ENCODE measurements around the gene SPTBN1. TPM values are rescaled to one million over a fixed set of nuclear protein-coding genes. Genes with fewer than 3 reads are reported as not detected.
"Not testable (repeated sequence)": the region's sequence is repeated elsewhere in the genome, so short reads cannot be mapped to it uniquely, and the experiment has no call there.

SPTBN1 gene
- polyA plus RNA-seq, 2 of the 4 experiments (the other 2 are of a cell fraction) = 105 to 126 TPM

GRCh38 chr2:54526226-54526879 lies 70.2 kb downstream of the SPTBN1 start:
- TF ChIP-seq HMGXB4 (CRISPR knock-in tag; IDR thresholded peaks at IDR 0.05; ENCODE audit: borderline replicate concordance) (no peak), BHLHE40 (IDR thresholded peaks at IDR 0.05; ENCODE audit: low read depth, low read length) (no peak), TP53 (CRISPR knock-in tag; IDR thresholded peaks at IDR 0.05) (no peak), CBX8 (IDR thresholded peaks at IDR 0.05) (no peak)
- 95% methylated on average over 12 of the region's 12 CpGs for WGBS (ENCODE audit: missing lambda C conversion rate)
- FAIRE-seq (no peak), ATAC-seq (no peak), DNase-seq (ENCODE audit: low read depth in 1 of 2, low spot score in 1 of 2) (no peak)
- H3K4me2 ChIP-seq = no peak overlapping the region
- no peak overlapping the region for H3K4me3 ChIP-seq
- ChIA-PET CTCF (interaction anchor here (0.9 to 7.8 kb wide), 5 partner anchors 22 to 179 kb away, joined by 3 to 127 read pairs (median 5); no protein-coding TSS in a partner anchor), POLR2A (no interaction called here)
- 0 out of 6 replicates have a peak overlapping the region, but pooled peaks of 1 of the 2 experiments have one; percentile 7 for H3K27ac ChIP-seq
- H3K4me1 ChIP-seq = peaks cover 52% of the 10 kb centered on the region
- H3K9me3 ChIP-seq = no peaks in the 10 kb centered on the region

GRCh38 chr2:54528311-54528955 lies 72.3 kb downstream of the SPTBN1 start:
- Histone ChIP-seq H3K4me2 (no peak overlapping the region), H3K4me1 (peaks cover 62% of the 10 kb centered on the region), H3K4me3 (no peak overlapping the region), H3K27ac (peak overlapping the region; percentile 89 to 98; a peak in 4 of 6 replicates), H3K9me3 (no peaks in the 10 kb centered on the region)
- ChIA-PET CTCF (interaction anchor here (0.6 to 2.0 kb wide), 3 partner anchors 30 to 176 kb away, joined by 3 to 8 read pairs (median 4); no protein-coding TSS in a partner anchor), POLR2A (no interaction called here)
- TF ChIP-seq HDAC2 (IDR thresholded peaks at IDR 0.05) (no peak), SREBF2 (IDR thresholded peaks at IDR 0.05) (no peak), CEBPB (IDR thresholded peaks at IDR 0.05) (no peak), KDM1A (IDR thresholded peaks at IDR 0.05; ENCODE audit: low read depth) (no peak), HOXA7 (CRISPR knock-in tag; IDR thresholded peaks at IDR 0.05) (no peak), CBX8 (IDR thresholded peaks at IDR 0.05) (no peak), RFX5 (IDR thresholded peaks at IDR 0.05) (no peak), BCL3 (IDR thresholded peaks at IDR 0.05) (no peak), PHF8 (IDR thresholded peaks at IDR 0.05; ENCODE audit: borderline replicate concordance, low read depth) (no peak), BHLHE40 (IDR thresholded peaks at IDR 0.05; ENCODE audit: low read depth, low read length) (no peak), HES2 (IDR thresholded peaks at IDR 0.05) (no peak)
- DNase-seq (ENCODE audit: low read depth in 1 of 2, low spot score in 1 of 2) = no peak
- WGBS (ENCODE audit: missing lambda C conversion rate) = 90% methylated on average over 1 of the region's 1 CpG
- ATAC-seq = no peak
- no peak for FAIRE-seq

GRCh38 chr2:54529518-54529917 lies 73.4 kb downstream of the SPTBN1 start:
- POLR2A ChIA-PET; H3K4me2 ChIP-seq; FAIRE-seq; H3K9me3 ChIP-seq; H3K4me3 ChIP-seq; ATAC-seq; DNase-seq (ENCODE audit: low read depth in 1 of 2, low spot score in 1 of 2): not testable (repeated sequence)
- Histone ChIP-seq H3K4me1 (peaks cover 62% of the 10 kb centered on the region), H3K27ac (peak overlapping the region; percentile 89 to 98)
- 95% methylated on average over 1 of the region's 1 CpG for WGBS (ENCODE audit: missing lambda C conversion rate)
- CTCF ChIA-PET = interaction anchor here (1.4 to 2.0 kb wide), 2 partner anchors 29 to 175 kb away, joined by 3 to 8 read pairs; no protein-coding TSS in a partner anchor

GRCh38 chr2:54529935-54530334 lies 73.8 kb downstream of the SPTBN1 start:
- H3K27ac ChIP-seq = peak overlapping the region; percentile 89 to 98
- no peak overlapping the region for H3K4me2 ChIP-seq
- no peak for ATAC-seq
- no peaks in the 10 kb centered on the region for H3K9me3 ChIP-seq
- POLR2A ChIA-PET = no interaction called here
- CTCF ChIA-PET = interaction anchor here (1.2 to 3.3 kb wide), 5 partner anchors 7 to 175 kb away, joined by 3 to 21 read pairs (median 8); no protein-coding TSS in a partner anchor
- DNase-seq (ENCODE audit: low read depth in 1 of 2, low spot score in 1 of 2) = no peak
- H3K4me3 ChIP-seq = no peak overlapping the region
- WGBS (ENCODE audit: missing lambda C conversion rate) = 99% methylated on average over 2 of the region's 2 CpGs
- no peak for FAIRE-seq
- TF ChIP-seq MAFK (IDR thresholded peaks at IDR 0.05; ENCODE audit: partially characterized antibody) (peak; percentile 24), POLR2A (IDR thresholded peaks at IDR 0.05; ENCODE audit: low read length) (no peak)
- peaks cover 62% of the 10 kb centered on the region for H3K4me1 ChIP-seq
